GM15510 (cell line): ENCODE data around the gene DNAH11.

ENCODE experiments used
- POLR2A ChIP-seq: IDR thresholded peaks from 3 replicates; pipeline ENCODE4 v1.6.1; 2011; ENCODE audit warnings: borderline replicate concordance; ENCODE audit not compliant: insufficient read length; ENCODE audit errors: extremely low read depth

DNAH11 gene

GRCh38 chr7:21911341-21911875, 368.6 kb downstream of the DNAH11 start:
- TF ChIP-seq POLR2A, result no peak

- no peak for TF ChIP-seq POLR2A
Measured at GRCh38 chr7:21912305-21912704, 369.5 kb downstream of the DNAH11 start.

- TF ChIP-seq POLR2A, result no peak
Measured at GRCh38 chr7:21912931-21913780, 370.3 kb downstream of the DNAH11 start.

- TF ChIP-seq POLR2A, result no peak
Measured at GRCh38 chr7:21914671-21915070, 371.8 kb downstream of the DNAH11 start.

- TF ChIP-seq POLR2A, result no peak
Measured at GRCh38 chr7:21915140-21915539, 372.3 kb downstream of the DNAH11 start.

GRCh38 chr7:21916176-21916575, 373.3 kb downstream of the DNAH11 start:
- no peak for TF ChIP-seq POLR2A

GRCh38 chr7:21916629-21917028, 373.8 kb downstream of the DNAH11 start:
- TF ChIP-seq POLR2A, result no peak

GRCh38 chr7:21918216-21918615, 375.4 kb downstream of the DNAH11 start:
- no peak for TF ChIP-seq POLR2A

- TF ChIP-seq POLR2A, result no peak
Measured at GRCh38 chr7:21920936-21921335, 378.1 kb downstream of the DNAH11 start.

- no peak for TF ChIP-seq POLR2A
Measured at GRCh38 chr7:21922605-21923004, 379.8 kb downstream of the DNAH11 start.

GRCh38 chr7:21923658-21924057, 380.8 kb downstream of the DNAH11 start:
- TF ChIP-seq POLR2A, result no peak

GRCh38 chr7:21926448-21926847, 383.6 kb downstream of the DNAH11 start:
- no peak for TF ChIP-seq POLR2A

- no peak for TF ChIP-seq POLR2A
Measured at GRCh38 chr7:21927693-21928092, 384.9 kb downstream of the DNAH11 start.

- no peak for TF ChIP-seq POLR2A
Measured at GRCh38 chr7:21934808-21935207, 392.0 kb downstream of the DNAH11 start.

GRCh38 chr7:21938463-21938862, 395.6 kb downstream of the DNAH11 start:
- no peak for TF ChIP-seq POLR2A

GRCh38 chr7:21939136-21939857, 396.5 kb downstream of the DNAH11 start:
- TF ChIP-seq POLR2A, result no peak

GRCh38 chr7:21939858-21940372, 397.1 kb downstream of the DNAH11 start:
- no peak for TF ChIP-seq POLR2A
